H9 (cell line): Measurements from ENCODE around the gene MBP. TPM values are rescaled to one million over a fixed set of nuclear protein-coding genes. Genes with fewer than 3 reads are reported as not detected.
A peak's percentile ranks its signal among the peaks of the same experiment; 100 is the strongest.

Experiments
- DNase-seq: peaks from one replicate; pipeline ENCODE4 v3.0.0-alpha.2; 2017
- H2AFZ ChIP-seq: one replicate; pipeline ENCODE4 v1.6.1; 2013; ENCODE audit warnings: mild to moderate bottlenecking, low read length, control low read depth, moderate library complexity
- H2AK5ac ChIP-seq: 2 replicates; pipeline ENCODE4 v1.6.1; 2013; ENCODE audit warnings: low read length, control low read depth, mixed read lengths; ENCODE audit not compliant: insufficient read length
- H2BK120ac ChIP-seq: one replicate; pipeline ENCODE4 v1.6.1; 2013; ENCODE audit warnings: low read depth, mild to moderate bottlenecking, low read length, control low read depth, inconsistent platforms; ENCODE audit not compliant: poor library complexity, severe bottlenecking
- H2BK12ac ChIP-seq: 2 replicates; pipeline ENCODE4 v1.6.1; 2013; ENCODE audit warnings: low read length, control low read depth, mixed read lengths, low read depth; ENCODE audit not compliant: insufficient read length
- H2BK15ac ChIP-seq: 2 replicates; pipeline ENCODE4 v1.6.1; 2013; ENCODE audit warnings: low read depth, low read length, control low read depth
- H2BK20ac ChIP-seq: one replicate; pipeline ENCODE4 v1.6.1; 2013; ENCODE audit warnings: low read depth, mild to moderate bottlenecking, low read length, control low read depth, inconsistent platforms; ENCODE audit not compliant: poor library complexity, severe bottlenecking
- H2BK5ac ChIP-seq: 2 replicates; pipeline ENCODE4 v1.6.1; 2013; ENCODE audit warnings: low read length, control low read depth, mixed read lengths; ENCODE audit not compliant: insufficient read length
- H3K14ac ChIP-seq: 2 replicates; pipeline ENCODE4 v1.6.1; 2013; ENCODE audit warnings: low read length, control low read depth; ENCODE audit not compliant: insufficient read depth
- H3K18ac ChIP-seq: 2 replicates; pipeline ENCODE4 v1.6.1; 2013; ENCODE audit warnings: low read depth, mild to moderate bottlenecking, mixed read lengths, low read length, control low read depth; ENCODE audit not compliant: insufficient read length
- H3K23ac ChIP-seq: 2 replicates; pipeline ENCODE4 v1.6.1; 2013; ENCODE audit warnings: low read length, control low read depth, mixed read lengths, low read depth; ENCODE audit not compliant: insufficient read length
- H3K23me2 ChIP-seq: 2 replicates; pipeline ENCODE4 v1.6.1; 2013; ENCODE audit warnings: low read depth, mild to moderate bottlenecking, mixed read lengths, low read length, control low read depth; ENCODE audit not compliant: insufficient read length, poor library complexity, severe bottlenecking
- H3K27ac ChIP-seq: 2 replicates; pipeline ENCODE4 v1.5.1; 2013; ENCODE audit warnings: low read length, control low read depth, mixed read lengths, low read depth; ENCODE audit not compliant: insufficient read length
- H3K27me3 ChIP-seq: 2 replicates; pipeline ENCODE4 v1.6.1; 2013; ENCODE audit warnings: low read length, control low read depth, inconsistent platforms; ENCODE audit not compliant: insufficient read depth
- H3K4ac ChIP-seq: 2 replicates; pipeline ENCODE4 v1.6.1; 2013; ENCODE audit warnings: low read depth, mild to moderate bottlenecking, control low read depth, inconsistent platforms, low read length, moderate library complexity
- H3K4me1 ChIP-seq: 2 replicates; pipeline ENCODE4 v1.6.1; 2013; ENCODE audit warnings: low read length, control low read depth, inconsistent platforms; ENCODE audit not compliant: insufficient read depth
- H3K4me2 ChIP-seq: 2 replicates; pipeline ENCODE4 v1.6.1; 2013; ENCODE audit warnings: low read length, control low read depth, mixed read lengths; ENCODE audit not compliant: insufficient read length, insufficient read depth
- H3K56ac ChIP-seq: 2 replicates; pipeline ENCODE4 v1.6.1; 2013; ENCODE audit warnings: low read depth, mild to moderate bottlenecking, mixed read lengths, low read length, control low read depth; ENCODE audit not compliant: insufficient read length
- H3K79me1 ChIP-seq: 2 replicates; pipeline ENCODE4 v1.6.1; 2013; ENCODE audit warnings: low read depth, mild to moderate bottlenecking, moderate library complexity, low read length, control low read depth, inconsistent platforms; ENCODE audit not compliant: insufficient read depth, poor library complexity, severe bottlenecking
- H3K79me2 ChIP-seq: 2 replicates; pipeline ENCODE4 v1.6.1; 2013; ENCODE audit warnings: low read length, control low read depth, inconsistent platforms; ENCODE audit not compliant: insufficient read depth
- H3K9ac ChIP-seq: 2 replicates; pipeline ENCODE4 v1.6.1; 2013; ENCODE audit warnings: low read length, control low read depth, mixed read lengths; ENCODE audit not compliant: insufficient read length; ENCODE audit errors: extremely low read depth
- H3K9me3 ChIP-seq: one replicate; pipeline ENCODE4 v1.6.1; 2013; ENCODE audit warnings: low read depth, low read length, inconsistent platforms; ENCODE audit not compliant: control insufficient read depth
- H3T11ph ChIP-seq: one replicate; pipeline ENCODE4 v1.6.1; 2013; ENCODE audit warnings: mild to moderate bottlenecking, low read length, control low read depth, inconsistent platforms
- H4K20me1 ChIP-seq: one replicate; pipeline ENCODE4 v1.6.1; 2013; ENCODE audit not compliant: control insufficient read depth, insufficient read length, insufficient read depth
- H4K5ac ChIP-seq: 2 replicates; pipeline ENCODE4 v1.6.1; 2013; ENCODE audit warnings: low read depth, mild to moderate bottlenecking, mixed read lengths, low read length, control low read depth; ENCODE audit not compliant: insufficient read length
- H4K8ac ChIP-seq: replicated peaks from 2 replicates; pipeline ENCODE4 v1.6.1; 2013; ENCODE audit warnings: low read length, control low read depth, mixed read lengths, low read depth; ENCODE audit not compliant: insufficient read length
- H4K91ac ChIP-seq: 2 replicates; pipeline ENCODE4 v1.6.1; 2013; ENCODE audit warnings: low read depth, mild to moderate bottlenecking, moderate library complexity, mixed read lengths, low read length, control low read depth; ENCODE audit not compliant: insufficient read length
- H3K27ac Mint-ChIP-seq, 3 experiments: 2 replicates in 2 of 3; 3 replicates in 1 of 3; pipeline ENCODE4 v1.8.0; 2020 to 2021; ENCODE audit warnings: mixed read lengths in 3 of 3, mild to moderate bottlenecking in 1 of 3, moderate library complexity in 1 of 3
- H3K27me3 Mint-ChIP-seq: 2 replicates; pipeline ENCODE4 v1.8.0; 2021; ENCODE audit warnings: low read depth, mild to moderate bottlenecking, moderate library complexity, mixed read lengths
- H3K36me3 Mint-ChIP-seq, 3 experiments: 2 replicates in 2 of 3; 3 replicates in 1 of 3; pipeline ENCODE4 v1.8.0; 2020 to 2021; ENCODE audit warnings: low read depth in 3 of 3, mixed read lengths in 3 of 3; ENCODE audit not compliant: insufficient read depth in 1 of 3
- H3K4me1 Mint-ChIP-seq, 2 experiments: 2 replicates each; pipeline ENCODE4 v1.8.0; 2020; ENCODE audit warnings: mixed read lengths in 2 of 2
- H3K4me3 Mint-ChIP-seq, 2 experiments: 2 replicates in 1 of 2; 3 replicates in 1 of 2; pipeline ENCODE4 v1.8.0; 2020 to 2021; ENCODE audit warnings: mild to moderate bottlenecking in 2 of 2, mixed read lengths in 2 of 2, moderate library complexity in 1 of 2
- H3K9me3 Mint-ChIP-seq, 2 experiments: 2 replicates in 1 of 2; 3 replicates in 1 of 2; pipeline ENCODE4 v1.8.0; 2020; ENCODE audit warnings: mild to moderate bottlenecking in 2 of 2, mixed read lengths in 2 of 2, moderate library complexity in 1 of 2
- CTCF ChIP-seq: fragments of 200-600 bp; sonication (generic); conservative IDR thresholded peaks from 3 replicates; pipeline ENCODE4 v1.8.0; 2021; ENCODE audit warnings: antibody characterized with exemption, mild to moderate bottlenecking
- WGBS: extraction: QIAGEN DNeasy Blood & Tissue Kit; methylation state at CpG from one replicate; pipeline ENCODE4 v1.1.7; 2013; ENCODE audit warnings: missing lambda C conversion rate, low lambda C conversion rate, mixed read lengths; ENCODE audit not compliant: insufficient read length; ENCODE audit errors: extremely low coverage; 5-methylcytosine and 5-hydroxymethylcytosine counted together
- total RNA-seq: library from RNA; stranded (reverse); gene quantifications from 2 replicates; pipeline ENCODE4 v1.2.1, GENCODE V29; 2021

The MBP gene
- total RNA-seq, 1 experiment from 2014 or later: 8.6 TPM

- WGBS: no CpG with 5 or more reads among the region's 14 CpGs
- no peaks in the 10 kb centered on the region for H4K20me1 ChIP-seq
- H3K56ac ChIP-seq: no peak overlapping the region
- no peak for TF ChIP-seq CTCF
- H2BK5ac ChIP-seq: no peak overlapping the region
- H3K18ac ChIP-seq: no peak overlapping the region
- no peak for DNase-seq
- no peaks in the 10 kb centered on the region for H3K79me1 ChIP-seq
- no peak overlapping the region for H2BK15ac ChIP-seq
- H3K4ac ChIP-seq: no peak overlapping the region
- H4K8ac ChIP-seq: no peak overlapping the region
- peaks cover 0 to 5% (median 0%) of the 10 kb centered on the region in 3 experiments; a peak in 2 of 7 replicates for H3K36me3 Mint-ChIP-seq
- no peak overlapping the region for H3K9ac ChIP-seq
- no peak overlapping the region for H2AK5ac ChIP-seq
- no peak overlapping the region for H3K23ac ChIP-seq
- H2BK120ac ChIP-seq: no peak overlapping the region
- peak overlapping the region in 2 of 3 experiments; percentile 23 to 45; a peak in 3 of 7 replicates for H3K27ac Mint-ChIP-seq
- no peak overlapping the region for H2BK12ac ChIP-seq
- H3K14ac ChIP-seq: no peak overlapping the region
- H3T11ph ChIP-seq: no peak overlapping the region
- no peak overlapping the region; a peak in 1 of 5 replicates for H3K4me3 Mint-ChIP-seq
- no peak overlapping the region for H4K5ac ChIP-seq
- no peak overlapping the region for H2BK20ac ChIP-seq
- peaks cover 18 to 25% of the 10 kb centered on the region in 2 experiments for H3K4me1 Mint-ChIP-seq
- no peaks in the 10 kb centered on the region for H3K27me3 Mint-ChIP-seq
- no peak overlapping the region for H2AFZ ChIP-seq
- H3K79me2 ChIP-seq: no peaks in the 10 kb centered on the region
- no peaks in the 10 kb centered on the region for H3K9me3 ChIP-seq
- H3K23me2 ChIP-seq: no peaks in the 10 kb centered on the region
- no peak overlapping the region for H3K27ac ChIP-seq
- no peak overlapping the region for H4K91ac ChIP-seq
- no peaks in the 10 kb centered on the region; the same call in 1 of the 2 replicates for H3K4me1 ChIP-seq
- H3K27me3 ChIP-seq: no peaks in the 10 kb centered on the region
- no peak overlapping the region for H3K4me2 ChIP-seq
- H3K9me3 Mint-ChIP-seq: no peaks in the 10 kb centered on the region
Measured at GRCh38 chr18:77069482-77069881, 63.1 kb downstream of the MBP start.
